Activated naive CD8-positive, alpha-beta T cell treated with anti-CD3 and anti-CD28 coated beads, Interleukin-2, amount 10 ng/mL, durations not matched to agents 7 days and 5 days (primary cell): Measurements from ENCODE around the gene FRMD5. TPM values are rescaled to one million over a fixed set of nuclear protein-coding genes. Genes with fewer than 3 reads are reported as not detected.

ENCODE experiments used
- ATAC-seq: fragments of 150-1000 bp; cut with Tn5 transposase; one replicate; pipeline ENCODE4 v1.10.0; 2021; ENCODE audit warnings: low read depth, moderate library complexity
- POLR2A ChIA-PET: fragments of 350-600 bp; sonication (Branson Sonifier 250); formaldehyde crosslinking; loops from one replicate; lab custom pipeline; 2021; ENCODE audit warnings: antibody characterized with exemption; lab: Charles Lee
- DNase-seq: peaks from one replicate; pipeline ENCODE4 v3.0.0; 2021
- H3K27ac Mint-ChIP-seq: one replicate; pipeline ENCODE4 v1.8.0; 2022; ENCODE audit warnings: mild to moderate bottlenecking, mixed read lengths
- H3K27me3 Mint-ChIP-seq: one replicate; pipeline ENCODE4 v1.8.0; 2022; ENCODE audit warnings: mild to moderate bottlenecking, moderate library complexity, mixed read lengths
- H3K36me3 Mint-ChIP-seq: one replicate; pipeline ENCODE4 v1.8.0; 2021; ENCODE audit warnings: mild to moderate bottlenecking, mixed read lengths
- H3K4me1 Mint-ChIP-seq: one replicate; pipeline ENCODE4 v1.8.0; 2021; ENCODE audit warnings: mixed read lengths
- H3K4me3 Mint-ChIP-seq: one replicate; pipeline ENCODE4 v1.8.0; 2022; ENCODE audit warnings: mild to moderate bottlenecking, moderate library complexity, mixed read lengths
- H3K9me3 Mint-ChIP-seq: one replicate; pipeline ENCODE4 v1.8.0; 2021; ENCODE audit warnings: mixed read lengths
- total RNA-seq, 2 experiments: library from RNA; stranded (reverse); gene quantifications; one replicate each; pipeline ENCODE4 v1.2.3, GENCODE V29; 2021

FRMD5 gene
- total RNA-seq, 2 experiments from 2014 or later, result 0.26 TPM; not detected in 1

DNA sequence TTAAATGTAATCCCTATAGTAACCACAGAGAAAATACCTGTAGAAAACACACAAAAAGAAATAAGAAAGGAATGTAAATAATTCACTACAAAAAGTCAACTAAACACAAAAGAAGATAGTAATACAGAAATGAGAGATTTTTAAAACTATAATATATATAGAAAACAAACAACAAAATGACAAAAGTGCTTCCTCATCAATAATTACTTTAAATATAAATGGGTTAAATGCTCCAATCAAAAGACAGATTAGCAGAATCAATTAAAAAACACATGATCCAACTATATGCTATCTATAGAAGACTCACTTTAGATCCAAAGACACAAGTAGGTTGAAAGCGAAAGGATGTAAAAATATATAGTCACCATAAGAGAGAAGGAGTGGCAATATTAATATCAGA, 45.8 kb downstream of the FRMD5 start:
- H3K27me3 Mint-ChIP-seq, result peaks cover 28% of the 10 kb centered on the region
- H3K9me3 Mint-ChIP-seq, result no peaks in the 10 kb centered on the region
- no peak overlapping the region for H3K27ac Mint-ChIP-seq
- no peaks in the 10 kb centered on the region for H3K4me1 Mint-ChIP-seq
- no peak overlapping the region for H3K4me3 Mint-ChIP-seq
- no peaks in the 10 kb centered on the region for H3K36me3 Mint-ChIP-seq
- POLR2A ChIA-PET, result interaction anchor here (0.6 kb wide), 1 partner anchor 250 kb away, joined by 3 read pairs; no protein-coding TSS in a partner anchor
- DNase-seq, result no peak
- ATAC-seq, result no peak

DNA sequence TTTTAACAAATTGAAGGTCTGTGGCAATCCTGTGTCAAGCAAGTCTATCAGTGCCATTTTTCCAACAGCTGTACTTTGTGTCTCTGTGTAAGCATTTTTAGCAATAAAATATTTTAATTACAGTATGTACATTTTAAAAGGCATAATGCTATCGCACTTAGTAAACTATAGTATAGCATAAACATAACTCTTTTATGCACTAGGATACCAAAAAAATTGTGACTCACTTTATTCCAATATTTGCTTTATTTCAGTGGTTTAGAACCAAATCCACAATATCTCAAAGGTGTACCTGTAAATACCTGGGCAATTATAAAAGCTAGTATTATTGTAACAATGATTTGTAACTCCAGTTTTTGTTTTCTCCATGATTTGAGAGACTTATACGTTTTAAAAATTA, 46.5 kb downstream of the FRMD5 start:
- POLR2A ChIA-PET, result interaction anchor here (0.6 kb wide), 1 partner anchor 250 kb away, joined by 3 read pairs; no protein-coding TSS in a partner anchor
- peaks cover 28% of the 10 kb centered on the region for H3K27me3 Mint-ChIP-seq
- no peaks in the 10 kb centered on the region for H3K9me3 Mint-ChIP-seq
- H3K4me3 Mint-ChIP-seq, result no peak overlapping the region
- no peak for ATAC-seq
- no peaks in the 10 kb centered on the region for H3K4me1 Mint-ChIP-seq
- H3K36me3 Mint-ChIP-seq, result no peaks in the 10 kb centered on the region
- no peak for DNase-seq
- no peak overlapping the region for H3K27ac Mint-ChIP-seq

DNA sequence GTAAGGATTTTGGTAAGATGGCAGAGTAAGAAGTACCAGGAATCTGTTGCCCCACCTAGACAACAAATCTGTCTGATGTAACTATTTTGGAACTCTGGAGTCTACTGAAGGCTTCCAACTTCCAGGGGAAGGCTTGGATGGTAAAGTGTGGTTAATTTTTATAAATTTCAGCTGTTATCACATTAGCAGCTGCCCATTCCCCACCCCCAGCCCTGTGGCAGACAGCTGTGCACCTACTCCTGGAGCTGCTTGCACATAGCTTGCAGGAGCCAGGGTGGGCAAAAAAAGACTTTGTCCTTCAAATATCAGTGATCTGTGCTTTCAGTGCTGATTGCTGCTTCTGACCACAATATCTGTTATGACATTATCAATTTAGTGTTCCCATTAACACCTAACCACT, 47.4 kb downstream of the FRMD5 start:
- POLR2A ChIA-PET, result no interaction called here

DNA sequence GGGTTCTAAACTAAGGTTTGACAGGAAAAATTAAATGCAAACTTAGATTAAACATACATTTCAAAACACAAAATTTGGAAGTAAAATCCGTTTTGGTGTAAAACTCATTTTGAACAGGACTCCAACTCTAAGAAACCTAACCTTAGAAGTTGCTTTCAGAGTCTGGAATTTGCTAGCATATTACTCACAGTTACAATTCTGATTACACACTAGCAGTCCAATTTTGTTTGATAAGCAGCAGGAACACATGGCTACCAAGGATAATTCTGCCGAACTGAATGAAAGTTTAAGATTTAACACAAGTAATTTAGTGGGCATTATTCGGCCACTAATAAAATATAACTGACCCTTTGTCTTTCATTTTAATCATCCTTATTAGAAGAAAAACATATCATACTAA, 49.6 kb downstream of the FRMD5 start:
- H3K4me1 Mint-ChIP-seq, result no peaks in the 10 kb centered on the region
- no peak for DNase-seq
- H3K27ac Mint-ChIP-seq, result no peak overlapping the region
- ATAC-seq, result no peak
- POLR2A ChIA-PET, result no interaction called here
- H3K4me3 Mint-ChIP-seq, result no peak overlapping the region
- no peaks in the 10 kb centered on the region for H3K9me3 Mint-ChIP-seq
- no peaks in the 10 kb centered on the region for H3K36me3 Mint-ChIP-seq
- H3K27me3 Mint-ChIP-seq, result peaks cover 17% of the 10 kb centered on the region

More for the DNA sequence above, 47.4 kb downstream of the FRMD5 start:
- Mint-ChIP-seq H3K36me3 (no peaks in the 10 kb centered on the region), H3K27me3 (peaks cover 28% of the 10 kb centered on the region), H3K9me3 (no peaks in the 10 kb centered on the region), H3K4me3 (no peak overlapping the region), H3K27ac (no peak overlapping the region), H3K4me1 (no peaks in the 10 kb centered on the region)
- ATAC-seq (no peak), DNase-seq (no peak)

DNA sequence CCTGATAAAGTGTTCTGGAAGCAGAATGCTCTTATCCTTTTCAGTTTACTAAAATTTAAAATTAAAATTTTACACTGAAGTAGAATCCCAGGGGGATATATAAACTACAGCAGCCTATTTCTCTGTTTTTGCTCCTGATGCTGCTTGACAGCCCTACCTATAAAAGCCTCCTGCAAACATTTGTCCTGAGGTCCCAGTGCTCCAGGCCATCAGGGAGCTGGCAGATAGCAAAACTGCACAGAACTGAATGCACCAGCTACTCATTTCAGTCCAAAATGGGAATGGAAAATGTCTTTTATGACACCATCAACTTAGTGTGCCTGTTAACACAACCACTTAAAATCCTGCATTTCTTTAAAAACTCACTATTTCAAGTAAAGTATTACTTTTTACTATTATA, 50.1 kb downstream of the FRMD5 start:
- POLR2A ChIA-PET, result no interaction called here

DNA sequence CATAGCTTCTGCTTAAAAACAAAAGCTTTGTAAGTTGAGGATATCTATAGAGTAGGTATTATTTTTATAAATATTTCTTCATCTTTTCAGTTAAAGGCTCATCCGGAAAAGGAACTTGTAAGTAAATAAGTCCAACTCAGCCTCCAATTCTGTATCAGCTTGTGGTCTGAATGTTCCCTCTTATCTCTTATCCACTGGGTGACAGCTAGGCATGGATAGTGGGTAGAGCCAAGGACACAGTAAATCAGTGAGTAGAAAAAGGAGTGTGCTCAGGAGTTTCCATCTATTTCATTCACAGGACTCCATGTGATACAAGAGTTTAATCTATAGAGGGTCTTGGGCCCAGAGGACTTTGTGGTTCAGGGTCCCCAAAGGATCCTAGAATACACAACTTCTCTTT, 50.9 kb downstream of the FRMD5 start:
- H3K4me3 Mint-ChIP-seq, result no peak overlapping the region
- POLR2A ChIA-PET, result no interaction called here
- H3K4me1 Mint-ChIP-seq, result no peaks in the 10 kb centered on the region
- no peak for ATAC-seq
- no peak overlapping the region for H3K27ac Mint-ChIP-seq
- no peaks in the 10 kb centered on the region for H3K9me3 Mint-ChIP-seq
- H3K27me3 Mint-ChIP-seq, result peaks cover 9% of the 10 kb centered on the region
- no peak for DNase-seq
- no peaks in the 10 kb centered on the region for H3K36me3 Mint-ChIP-seq

More for the DNA sequence above, 50.1 kb downstream of the FRMD5 start:
- DNase-seq, result no peak
- Mint-ChIP-seq H3K27ac (no peak overlapping the region), H3K36me3 (no peaks in the 10 kb centered on the region), H3K9me3 (no peaks in the 10 kb centered on the region), H3K4me3 (no peak overlapping the region), H3K4me1 (no peaks in the 10 kb centered on the region), H3K27me3 (peaks cover 16% of the 10 kb centered on the region)
- ATAC-seq, result no peak

DNA sequence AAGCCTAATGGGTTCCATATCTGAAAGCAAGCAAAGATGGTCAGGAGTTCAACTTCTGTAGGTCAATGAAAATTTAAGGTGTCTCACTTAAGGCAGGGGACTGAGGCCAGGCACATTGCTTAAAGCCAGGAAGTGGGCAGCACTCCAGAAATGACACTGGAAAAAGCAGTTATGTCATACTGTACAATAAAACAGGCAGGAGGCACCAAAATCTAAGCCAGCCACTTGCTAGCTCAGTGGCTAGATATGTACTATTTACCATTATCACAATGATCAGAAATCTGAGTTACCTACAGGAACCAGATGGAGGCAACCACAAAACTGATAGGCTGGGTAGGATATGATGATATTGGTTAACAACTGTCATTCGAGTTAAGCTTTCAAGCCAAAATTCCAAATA, 57.3 kb downstream of the FRMD5 start:
- H3K4me1 Mint-ChIP-seq, result no peaks in the 10 kb centered on the region
- no peaks in the 10 kb centered on the region for H3K27me3 Mint-ChIP-seq
- H3K27ac Mint-ChIP-seq, result no peak overlapping the region
- no peaks in the 10 kb centered on the region for H3K36me3 Mint-ChIP-seq
- H3K9me3 Mint-ChIP-seq, result no peaks in the 10 kb centered on the region
- POLR2A ChIA-PET, result no interaction called here
- no peak overlapping the region for H3K4me3 Mint-ChIP-seq
- ATAC-seq (no peak), DNase-seq (no peak)

DNA sequence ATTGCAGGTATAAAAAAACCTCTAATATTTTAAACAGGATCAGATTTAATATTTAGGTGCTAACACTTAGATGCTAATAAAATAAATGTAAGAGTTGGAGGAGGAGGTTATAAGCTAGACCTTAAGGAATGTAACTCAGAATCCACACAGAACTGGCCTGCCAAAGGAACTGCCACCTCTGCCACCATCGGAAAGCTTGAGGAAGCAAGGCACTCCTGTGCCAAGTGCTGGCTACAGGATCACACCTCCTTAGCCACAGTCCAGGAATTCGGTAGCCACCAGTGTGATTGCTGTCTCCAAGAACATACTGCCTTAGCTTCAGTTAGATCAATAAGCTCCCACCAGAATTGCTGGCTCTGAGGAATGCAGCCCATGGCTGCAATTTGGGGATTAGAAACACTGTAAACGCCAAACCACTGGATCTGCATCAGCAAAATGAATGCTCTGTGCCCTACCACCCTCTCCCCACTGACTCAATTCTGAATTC, 58.0 kb downstream of the FRMD5 start:
- no peak overlapping the region for H3K4me3 Mint-ChIP-seq

DNA sequence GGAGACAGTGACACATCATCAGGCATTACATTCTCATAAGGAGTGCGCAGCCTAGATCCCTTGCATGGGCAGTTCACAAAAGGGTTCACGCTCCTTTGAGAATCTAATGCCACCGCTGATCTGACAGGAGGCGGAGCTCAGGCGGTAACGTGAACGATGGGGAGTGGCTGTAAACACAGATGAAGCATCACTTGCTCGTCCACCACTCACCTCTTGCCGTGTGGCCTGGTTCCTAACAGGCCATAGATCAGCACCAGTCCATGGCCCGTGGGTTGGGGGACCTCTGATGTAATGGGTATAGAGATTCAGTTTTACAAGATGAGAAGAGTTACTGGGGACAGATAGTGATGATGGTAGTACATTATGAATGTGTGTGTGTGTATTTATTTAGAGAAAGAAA, 63.0 kb downstream of the FRMD5 start:
- POLR2A ChIA-PET, result no interaction called here
- Mint-ChIP-seq H3K4me1 (no peaks in the 10 kb centered on the region), H3K9me3 (no peaks in the 10 kb centered on the region), H3K27ac (no peak overlapping the region), H3K36me3 (no peaks in the 10 kb centered on the region), H3K4me3 (no peak overlapping the region), H3K27me3 (peaks cover 16% of the 10 kb centered on the region)
- DNase-seq (no peak), ATAC-seq (no peak)

More for the DNA sequence above, 58.0 kb downstream of the FRMD5 start:
- H3K36me3 Mint-ChIP-seq, result no peaks in the 10 kb centered on the region
- no peaks in the 10 kb centered on the region for H3K9me3 Mint-ChIP-seq
- POLR2A ChIA-PET, result no interaction called here
- H3K27ac Mint-ChIP-seq, result no peak overlapping the region
- H3K4me1 Mint-ChIP-seq, result no peaks in the 10 kb centered on the region
- no peaks in the 10 kb centered on the region for H3K27me3 Mint-ChIP-seq
- ATAC-seq (no peak), DNase-seq (no peak)

DNA sequence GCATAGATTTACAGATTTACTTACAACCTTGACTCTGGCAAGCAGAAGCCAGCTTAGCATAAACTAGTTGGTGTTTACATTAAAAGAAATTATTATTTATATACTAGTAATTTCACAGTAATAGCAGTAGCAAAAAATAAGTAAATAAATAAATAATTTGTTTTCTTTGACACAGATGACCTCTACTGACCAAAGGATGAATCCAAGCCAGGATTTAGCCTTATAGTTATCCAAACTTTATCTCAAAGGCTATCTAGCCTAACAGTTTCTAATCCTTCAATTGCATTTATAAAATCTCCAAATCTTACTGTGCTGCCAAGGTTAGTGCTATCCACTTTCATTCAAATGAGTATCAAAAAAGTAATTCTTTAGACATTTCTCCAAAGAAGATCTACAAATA, 64.3 kb downstream of the FRMD5 start:
- H3K27ac Mint-ChIP-seq, result no peak overlapping the region
- no peaks in the 10 kb centered on the region for H3K36me3 Mint-ChIP-seq
- ATAC-seq (no peak), DNase-seq (no peak)
- H3K4me1 Mint-ChIP-seq, result no peaks in the 10 kb centered on the region
- no peaks in the 10 kb centered on the region for H3K9me3 Mint-ChIP-seq
- POLR2A ChIA-PET, result no interaction called here
- peaks cover 16% of the 10 kb centered on the region for H3K27me3 Mint-ChIP-seq
- H3K4me3 Mint-ChIP-seq, result no peak overlapping the region

DNA sequence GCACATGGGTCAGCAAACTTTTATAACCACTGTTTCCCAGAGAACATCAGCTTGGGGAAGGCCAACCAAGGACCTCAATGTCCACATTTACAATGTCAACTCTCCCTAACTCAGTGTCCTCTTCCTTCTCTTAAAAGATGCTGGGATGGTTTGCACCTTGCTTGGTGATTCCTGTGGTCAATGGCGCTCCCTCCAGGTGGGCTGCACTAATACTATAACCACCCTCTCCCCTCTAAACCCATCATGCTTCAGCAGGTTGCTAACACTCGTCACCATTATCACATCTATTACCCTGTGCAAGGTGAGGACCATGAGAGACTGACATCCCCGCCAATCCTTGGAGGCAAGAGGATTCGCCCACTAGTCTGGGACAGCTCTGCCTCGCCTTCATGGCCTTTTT, 65.2 kb downstream of the FRMD5 start:
- H3K27me3 Mint-ChIP-seq, result peaks cover 16% of the 10 kb centered on the region
- DNase-seq, result no peak
- no peaks in the 10 kb centered on the region for H3K9me3 Mint-ChIP-seq
- H3K4me1 Mint-ChIP-seq, result no peaks in the 10 kb centered on the region
- no peaks in the 10 kb centered on the region for H3K36me3 Mint-ChIP-seq
- H3K27ac Mint-ChIP-seq, result no peak overlapping the region
- POLR2A ChIA-PET, result no interaction called here
- ATAC-seq, result no peak
- H3K4me3 Mint-ChIP-seq, result no peak overlapping the region

DNA sequence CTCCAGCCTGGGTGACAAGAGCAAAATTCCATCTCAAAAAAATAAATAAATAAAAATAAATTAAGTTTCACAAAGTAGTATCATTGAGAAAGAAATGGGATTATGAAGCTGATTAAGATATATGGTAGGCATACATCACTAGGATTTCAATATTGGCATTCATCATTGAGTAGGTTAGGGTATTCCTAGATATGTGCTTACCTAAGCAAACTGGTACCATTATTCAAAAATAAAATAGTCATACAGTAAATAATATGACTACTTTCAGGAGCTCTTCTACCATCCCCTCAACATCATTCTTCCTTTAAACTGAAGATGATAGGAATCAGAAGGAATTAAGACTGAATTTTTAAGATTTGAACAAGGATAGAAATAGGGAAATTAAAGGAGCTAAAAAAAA, 66.6 kb downstream of the FRMD5 start:
- H3K4me1 Mint-ChIP-seq, result no peaks in the 10 kb centered on the region
- H3K4me3 Mint-ChIP-seq, result no peak overlapping the region
- H3K36me3 Mint-ChIP-seq, result no peaks in the 10 kb centered on the region
- POLR2A ChIA-PET, result no interaction called here
- peaks cover 16% of the 10 kb centered on the region for H3K27me3 Mint-ChIP-seq
- H3K27ac Mint-ChIP-seq, result no peak overlapping the region
- ATAC-seq, result no peak
- no peak for DNase-seq
- H3K9me3 Mint-ChIP-seq, result no peaks in the 10 kb centered on the region

DNA sequence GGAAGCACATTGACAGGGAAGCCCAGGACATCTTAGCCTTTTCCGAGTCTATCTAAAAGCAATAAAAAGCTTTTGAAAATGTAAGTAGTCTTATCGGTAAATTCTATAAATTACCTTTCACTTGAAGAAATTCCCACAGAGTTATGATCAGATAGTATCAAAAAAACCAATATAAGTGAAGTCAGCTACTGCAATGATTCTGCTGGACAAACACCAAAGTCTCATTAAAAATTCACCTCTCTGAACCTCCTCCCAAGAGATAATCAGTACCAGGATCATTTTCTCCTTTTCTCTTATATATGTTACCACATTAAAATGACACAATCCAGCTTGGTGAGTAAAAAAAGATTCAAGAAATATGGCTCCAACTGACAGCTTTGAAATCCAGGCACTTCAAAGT, 69.2 kb downstream of the FRMD5 start:
- POLR2A ChIA-PET, result no interaction called here
- no peak for ATAC-seq

DNA sequence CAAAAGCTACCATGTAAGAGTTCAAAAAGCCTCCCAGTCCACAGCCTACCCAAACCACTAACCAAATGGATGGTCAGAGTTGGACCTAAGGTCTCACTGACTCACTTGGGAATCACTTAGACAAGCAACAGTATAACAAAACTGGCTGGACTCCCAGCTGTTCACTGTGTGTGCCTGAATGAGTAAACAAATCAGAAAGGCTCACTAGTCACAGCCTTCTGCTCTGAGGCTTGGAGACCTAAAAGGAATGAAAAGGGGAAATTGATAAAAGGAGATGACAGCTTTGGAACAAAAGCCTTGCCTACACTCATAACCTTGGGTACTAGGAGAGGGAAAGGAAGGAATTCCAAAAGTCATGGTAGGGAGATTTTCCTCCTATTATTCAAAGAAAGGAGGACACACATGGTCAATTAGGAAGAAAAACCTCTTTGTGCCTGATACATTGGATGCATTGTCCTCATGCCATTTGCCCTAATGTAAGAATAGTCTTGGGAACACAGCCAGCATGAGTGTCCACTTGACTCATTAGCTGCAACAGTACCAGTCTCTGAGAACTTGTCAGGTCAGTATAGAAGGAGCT, 92.3 kb downstream of the FRMD5 start:
- Mint-ChIP-seq H3K27ac (no peak overlapping the region), H3K4me1 (no peaks in the 10 kb centered on the region), H3K4me3 (no peak overlapping the region), H3K27me3 (peaks cover 34% of the 10 kb centered on the region), H3K9me3 (no peaks in the 10 kb centered on the region), H3K36me3 (no peaks in the 10 kb centered on the region)
- DNase-seq (no peak), ATAC-seq (no peak)
- POLR2A ChIA-PET, result no interaction called here

More for the DNA sequence above, 69.2 kb downstream of the FRMD5 start:
- Mint-ChIP-seq H3K4me1 (no peaks in the 10 kb centered on the region), H3K36me3 (no peaks in the 10 kb centered on the region), H3K27ac (no peak overlapping the region), H3K4me3 (no peak overlapping the region), H3K9me3 (no peaks in the 10 kb centered on the region), H3K27me3 (peaks cover 14% of the 10 kb centered on the region)
- no peak for DNase-seq
